IMR-90 (cell line): ENCODE measurements around the gene LEMD3. TPM values are rescaled to one million over a fixed set of nuclear protein-coding genes. Genes with fewer than 3 reads are reported as not detected.

Experiments
- ATAC-seq: fragments of 200-7000 bp; cut with Tn5 transposase; 2 replicates; pipeline ENCODE4 v1.9.1; 2020; ENCODE audit warnings: low read depth, mild to moderate bottlenecking, moderate library complexity
- BruUV-seq: library from RNA; stranded (reverse); fragments of 400-500 nt; replicated peaks from 2 replicates; lab custom pipeline; 2021; lab: Mats Ljungman, UMichigan
- CTCF ChIA-PET: fragments of 300-600 bp; formaldehyde crosslinking; extraction: SDS; loops from one replicate; lab custom pipeline; 2021; ENCODE audit warnings: antibody characterized with exemption; lab: Yijun Ruan, JAX
- POLR2A ChIA-PET: fragments of 300-600 bp; sonication (Branson Sonifier 250); formaldehyde crosslinking; loops from one replicate; lab custom pipeline; 2022; ENCODE audit warnings: antibody characterized with exemption; ENCODE audit not compliant: unreplicated experiment; lab: Charles Lee
- DNase-seq: peaks from one replicate; pipeline ENCODE4 v3.0.0; 2013
- H2AFZ ChIP-seq: replicated peaks from 2 replicates; pipeline ENCODE3; 2013; ENCODE audit warnings: low read length, mild to moderate bottlenecking; ENCODE audit not compliant: poor library complexity
- H2AK5ac ChIP-seq: 2 replicates; pipeline ENCODE4 v1.6.1; 2013; ENCODE audit warnings: low read depth, low read length, inconsistent platforms
- H2AK9ac ChIP-seq: replicated peaks from 2 replicates; pipeline ENCODE3; 2013; ENCODE audit warnings: mild to moderate bottlenecking, low read depth, low read length, moderate library complexity; ENCODE audit not compliant: poor library complexity
- H2BK120ac ChIP-seq: 2 replicates; pipeline ENCODE4 v1.6.1; 2013; ENCODE audit warnings: low read depth, low read length, inconsistent platforms
- H2BK15ac ChIP-seq: 3 replicates; pipeline ENCODE4 v1.6.1; 2013; ENCODE audit warnings: low read depth, low read length, inconsistent platforms
- H2BK20ac ChIP-seq: 2 replicates; pipeline ENCODE4 v1.6.1; 2013; ENCODE audit warnings: low read depth, mild to moderate bottlenecking, inconsistent platforms, low read length, moderate library complexity
- H2BK5ac ChIP-seq: 2 replicates; pipeline ENCODE4 v1.6.1; 2013; ENCODE audit warnings: mild to moderate bottlenecking, low read depth, low read length, inconsistent platforms; ENCODE audit not compliant: poor library complexity, severe bottlenecking
- H3K14ac ChIP-seq: replicated peaks from 2 replicates; pipeline ENCODE4 v1.6.1; 2013; ENCODE audit warnings: low read depth, low read length, inconsistent platforms
- H3K18ac ChIP-seq: 2 replicates; pipeline ENCODE4 v1.6.1; 2013; ENCODE audit warnings: low read depth, low read length, control low read depth
- H3K23ac ChIP-seq: 2 replicates; pipeline ENCODE4 v1.6.1; 2013; ENCODE audit warnings: low read depth, low read length, inconsistent platforms
- H3K27ac ChIP-seq: 2 replicates; pipeline ENCODE4 v1.5.1; 2013; ENCODE audit warnings: mild to moderate bottlenecking, control low read depth, low read length; ENCODE audit not compliant: insufficient read depth
- H3K27me3 ChIP-seq: 2 replicates; pipeline ENCODE4 v1.6.1; 2013; ENCODE audit warnings: low read length; ENCODE audit not compliant: control insufficient read depth, insufficient read depth
- H3K36me3 ChIP-seq: 2 replicates; pipeline ENCODE4 v1.6.1; 2013; ENCODE audit warnings: low read length, mixed read lengths; ENCODE audit not compliant: control insufficient read depth, insufficient read depth
- H3K4ac ChIP-seq: 2 replicates; pipeline ENCODE4 v1.6.1; 2013; ENCODE audit warnings: low read depth, low read length, inconsistent platforms
- H3K4me1 ChIP-seq: 2 replicates; pipeline ENCODE4 v1.6.1; 2013; ENCODE audit warnings: low read length, mixed read lengths; ENCODE audit not compliant: control insufficient read depth, insufficient read depth
- H3K4me2 ChIP-seq: 2 replicates; pipeline ENCODE4 v1.6.1; 2013; ENCODE audit warnings: low read depth, mild to moderate bottlenecking, control low read depth, low read length, moderate library complexity
- H3K4me3 ChIP-seq: 2 replicates; pipeline ENCODE4 v1.5.1; 2013; ENCODE audit warnings: low read depth, mild to moderate bottlenecking, control low read depth, low read length, moderate library complexity; ENCODE audit not compliant: insufficient read depth
- H3K56ac ChIP-seq: 2 replicates; pipeline ENCODE4 v1.6.1; 2013; ENCODE audit warnings: low read length, inconsistent platforms; ENCODE audit not compliant: insufficient read depth; ENCODE audit errors: extremely low read depth
- H3K79me1 ChIP-seq, 2 experiments: 2 replicates each; pipeline ENCODE4 v1.6.1; 2013; ENCODE audit warnings: low read length in 2 of 2, inconsistent platforms in 1 of 2, low read depth in 1 of 2
- H3K9ac ChIP-seq: 2 replicates; pipeline ENCODE4 v1.6.1; 2013; ENCODE audit warnings: low read depth, low read length, control low read depth
- H3K9me1 ChIP-seq: 2 replicates; pipeline ENCODE4 v1.6.1; 2013; ENCODE audit warnings: low read length, inconsistent platforms; ENCODE audit not compliant: insufficient read depth
- H3K9me3 ChIP-seq: 2 replicates; pipeline ENCODE4 v1.6.1; 2013; ENCODE audit warnings: low read length; ENCODE audit not compliant: control insufficient read depth, insufficient read depth
- H4K20me1 ChIP-seq: 2 replicates; pipeline ENCODE4 v1.6.1; 2013; ENCODE audit warnings: low read length, inconsistent platforms; ENCODE audit not compliant: insufficient read depth
- H4K5ac ChIP-seq: 2 replicates; pipeline ENCODE4 v1.6.1; 2013; ENCODE audit warnings: mild to moderate bottlenecking, low read depth, low read length, control low read depth
- H4K8ac ChIP-seq, 2 experiments: 2 replicates each; pipeline ENCODE4 v1.6.1; 2013; ENCODE audit warnings: low read depth in 2 of 2, low read length in 2 of 2, control low read depth in 1 of 2, inconsistent platforms in 1 of 2
- H4K91ac ChIP-seq: 2 replicates; pipeline ENCODE4 v1.6.1; 2013; ENCODE audit warnings: low read depth, low read length, inconsistent platforms; ENCODE audit not compliant: insufficient read depth
- BHLHE40 ChIP-seq: fragments of 150-350 bp; IDR thresholded peaks from 2 replicates; pipeline ENCODE4 v1.6.1; 2016; ENCODE audit warnings: mild to moderate bottlenecking, low read depth, low read length
- CEBPB ChIP-seq: IDR thresholded peaks from 2 replicates; pipeline ENCODE4 v1.6.1; 2012; ENCODE audit warnings: low read depth, low read length, improper control_type of control experiment
- CTCF ChIP-seq: conservative IDR thresholded peaks from 2 replicates; pipeline ENCODE4 v1.5.1; 2012; ENCODE audit warnings: mild to moderate bottlenecking, low read depth, low read length, improper control_type of control experiment
- MXI1 ChIP-seq: IDR thresholded peaks from 2 replicates; pipeline ENCODE4 v1.6.1; 2012; ENCODE audit warnings: low read depth, mild to moderate bottlenecking, low read length, moderate library complexity, borderline replicate concordance
- WGBS, 2 experiments: methylation state at CpG; one replicate each; pipeline versions ENCODE4 v1.1.5 to v1.1.7; 2013; ENCODE audit warnings: missing lambda C conversion rate in 2 of 2; ENCODE audit not compliant: insufficient read length in 1 of 2; ENCODE audit errors: extremely low coverage in 2 of 2; 5-methylcytosine and 5-hydroxymethylcytosine counted together
- dilution Hi-C: fragments of 300-500 bp; cut with HindIII; formaldehyde crosslinking; loops from one replicate; pipeline ENCODE4 v1.14.3; 2018; ENCODE audit warnings: low sequenced_read_pairs; ENCODE audit not compliant: unreplicated experiment
- in situ Hi-C: fragments of 300-500 bp; cut with MboI; formaldehyde crosslinking; loops from 3 replicates; pipeline ENCODE4 v1.14.3; 2019; ENCODE audit warnings: low sequenced_read_pairs, inconsistent platforms, mixed read lengths
- intact Hi-C: fragments of 100-400 bp; cut with micrococcal nuclease; formaldehyde crosslinking; loops from 2 replicates; pipeline ENCODE4 v1.10.0; 2022
- polyA plus RNA-seq, 3 experiments: library from polyadenylated mRNA; depleted of rRNA; stranded (reverse); fragments of >200 nt; gene quantifications; 2 replicates each; pipeline ENCODE4 v1.2.3, GENCODE V29; 2012; ENCODE audit warnings: low replicate concordance in 1 of 3
- total RNA-seq: library from RNA; depleted of rRNA; stranded (reverse); fragments of >200 nt; gene quantifications from 2 replicates; pipeline ENCODE4 v1.2.3, GENCODE V29; 2012

Gene LEMD3
- total and polyA plus RNA-seq, 2 of the 4 experiments (the other 2 are of a cell fraction): 5.5 to 9.9 TPM

- H4K5ac ChIP-seq: no peak overlapping the region
- no CpG with 5 or more reads among the region's 8 CpGs for WGBS, 2 experiments
- no peak overlapping the region for H3K56ac ChIP-seq
- H3K79me1 ChIP-seq: peaks cover 22 to 44% of the 10 kb centered on the region in 2 experiments
- peak overlapping the region; percentile 98 for H3K4me2 ChIP-seq
- no peak overlapping the region for H2AK5ac ChIP-seq
- peak overlapping the region; percentile 6 for H2AK9ac ChIP-seq
- H3K27ac ChIP-seq: no peak overlapping the region
- H3K9me1 ChIP-seq: peaks cover 3% of the 10 kb centered on the region; the same call in 1 of the 2 replicates
- no peak overlapping the region for H3K4ac ChIP-seq
- H2AFZ ChIP-seq: no peak overlapping the region
- no peaks in the 10 kb centered on the region; the same call in 1 of the 2 replicates for H3K27me3 ChIP-seq
- DNase-seq (peak; percentile 46), ATAC-seq (no peak)
- intact Hi-C loops: loop anchor here (5.0 kb wide), 1 partner anchor 111 kb away; no protein-coding TSS in a partner anchor
- no peaks in the 10 kb centered on the region for H3K9me3 ChIP-seq
- H2BK120ac ChIP-seq: no peak overlapping the region
- peak overlapping the region; percentile 83; the same call in 1 of the 2 replicates for H3K23ac ChIP-seq
- H4K8ac ChIP-seq: no peak overlapping the region
- 0 out of 2 replicates have a peak overlapping the region, but pooled peaks have one; percentile 12 for H3K14ac ChIP-seq
- CTCF ChIA-PET: interaction anchor here (0.6 to 1.0 kb wide), 2 partner anchors 63 to 515 kb away, joined by 3 read pairs; no protein-coding TSS in a partner anchor
- no peak for TF ChIP-seq MXI1
- no peak for TF ChIP-seq CTCF
- TF ChIP-seq BHLHE40: no peak
- TF ChIP-seq CEBPB: peak; percentile 63; the same call in 1 of the 2 replicates
- no peak overlapping the region for H4K91ac ChIP-seq
- in situ Hi-C loops: no loop called here
- H3K18ac ChIP-seq: no peak overlapping the region
- no peak overlapping the region for H2BK5ac ChIP-seq
- H3K4me3 ChIP-seq: peak overlapping the region; percentile 89
- H4K20me1 ChIP-seq: peaks cover 43% of the 10 kb centered on the region
- POLR2A ChIA-PET: no interaction called here
- no TSS peak for BruUV-seq
- dilution Hi-C loops: no loop called here
- H3K9ac ChIP-seq: peak overlapping the region; percentile 95
- H3K4me1 ChIP-seq: peaks cover 2% of the 10 kb centered on the region; the same call in 1 of the 2 replicates
- H2BK15ac ChIP-seq: no peak overlapping the region
- peaks cover 2% of the 10 kb centered on the region; the same call in 1 of the 2 replicates for H3K36me3 ChIP-seq
- no peak overlapping the region for H2BK20ac ChIP-seq
These were observed 1.7 kb downstream of the LEMD3 start for GRCh38 chr12:65171073-65171472.
